ENCODE measurements around the gene PEX13.

GRCh38 chr2:61055557-61055956, 38.0 kb downstream of the PEX13 start:
- TF ChIP-seq, protein P1, sequence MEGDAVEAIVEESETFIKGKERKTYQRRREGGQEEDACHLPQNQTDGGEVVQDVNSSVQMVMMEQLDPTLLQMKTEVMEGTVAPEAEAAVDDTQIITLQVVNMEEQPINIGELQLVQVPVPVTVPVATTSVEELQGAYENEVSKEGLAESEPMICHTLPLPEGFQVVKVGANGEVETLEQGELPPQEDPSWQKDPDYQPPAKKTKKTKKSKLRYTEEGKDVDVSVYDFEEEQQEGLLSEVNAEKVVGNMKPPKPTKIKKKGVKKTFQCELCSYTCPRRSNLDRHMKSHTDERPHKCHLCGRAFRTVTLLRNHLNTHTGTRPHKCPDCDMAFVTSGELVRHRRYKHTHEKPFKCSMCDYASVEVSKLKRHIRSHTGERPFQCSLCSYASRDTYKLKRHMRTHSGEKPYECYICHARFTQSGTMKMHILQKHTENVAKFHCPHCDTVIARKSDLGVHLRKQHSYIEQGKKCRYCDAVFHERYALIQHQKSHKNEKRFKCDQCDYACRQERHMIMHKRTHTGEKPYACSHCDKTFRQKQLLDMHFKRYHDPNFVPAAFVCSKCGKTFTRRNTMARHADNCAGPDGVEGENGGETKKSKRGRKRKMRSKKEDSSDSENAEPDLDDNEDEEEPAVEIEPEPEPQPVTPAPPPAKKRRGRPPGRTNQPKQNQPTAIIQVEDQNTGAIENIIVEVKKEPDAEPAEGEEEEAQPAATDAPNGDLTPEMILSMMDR (IDR thresholded peaks at IDR 0.05; ENCODE audit: insufficient read depth, low read depth, low read length) = no peak
- no peak for TF ChIP-seq EZH2 (IDR thresholded peaks at IDR 0.05; ENCODE audit: insufficient read depth, low read length)
